Activated CD8-positive, alpha-beta memory T cell treated with anti-CD3 and anti-CD28 coated beads, Interleukin-2, amount 50 U/mL, for 1 hour (primary cell): ENCODE data around the gene TRDN.
"Not testable (repeated sequence)": the region's sequence is repeated elsewhere in the genome, so short reads cannot be mapped to it uniquely, and the experiment has no call there.

Source experiments
- DNase-seq: peaks from one replicate; pipeline ENCODE4 v3.0.0-alpha.2; 2020; ENCODE audit errors: extremely low read depth

TRDN gene

DNA sequence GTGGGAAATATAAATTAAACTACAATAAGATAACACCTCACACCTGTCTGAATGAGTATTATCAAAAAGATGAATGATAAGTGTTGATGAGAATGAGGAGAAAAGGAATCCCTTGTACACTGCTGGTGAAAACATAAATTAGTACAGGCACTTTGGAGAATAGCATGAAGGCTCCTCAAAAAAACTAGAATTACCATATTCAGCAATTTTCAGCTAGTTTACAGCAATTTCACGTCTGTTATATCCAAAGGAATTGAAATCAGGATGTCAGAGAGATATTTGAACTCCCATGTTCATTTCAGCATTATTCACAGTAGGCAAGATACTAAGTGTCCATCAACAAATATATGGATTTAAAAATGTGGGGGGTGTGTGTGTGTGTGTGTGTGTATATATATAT lies 348.1 kb downstream of the TRDN start:
- no peak for DNase-seq

DNA sequence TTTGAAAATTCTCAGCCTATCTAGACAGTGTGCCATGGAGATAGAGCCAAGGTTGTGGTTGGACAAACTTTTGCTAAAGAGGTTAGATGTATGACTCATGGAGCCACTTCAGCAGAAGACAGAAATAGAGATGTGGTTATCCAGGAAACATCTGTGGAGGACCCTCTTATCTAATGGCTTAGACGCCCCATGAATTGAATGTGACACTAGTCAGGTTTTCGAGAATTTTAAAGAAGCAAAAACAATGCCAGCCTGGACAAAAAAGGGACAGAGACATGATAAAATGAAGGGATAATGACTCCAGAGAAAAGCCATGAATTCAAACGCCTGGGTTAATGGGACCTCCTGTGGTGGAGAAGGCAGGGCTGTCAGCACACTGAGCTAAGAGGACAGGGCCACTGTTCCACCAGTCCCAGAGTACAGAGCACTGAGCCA lies 360.2 kb downstream of the TRDN start:
- no peak for DNase-seq

DNA sequence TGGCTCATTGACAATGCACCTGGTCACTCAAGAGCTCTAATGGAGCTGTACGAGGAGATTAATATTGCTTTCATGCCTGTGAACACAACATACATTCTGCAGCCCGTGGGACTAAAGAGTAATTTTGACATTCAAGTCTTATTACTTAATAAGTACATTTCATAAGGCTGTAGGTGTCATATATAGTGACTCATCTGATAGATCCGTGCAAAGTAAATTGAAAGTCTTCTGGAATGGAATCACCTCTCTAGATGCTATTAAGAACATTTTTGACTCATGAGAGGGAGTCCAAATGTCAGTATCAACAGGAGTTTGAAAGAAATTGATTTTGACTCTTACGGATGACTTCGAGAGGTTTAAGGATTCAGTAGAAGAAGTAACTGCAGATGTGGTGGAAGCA lies 372.8 kb downstream of the TRDN start:
- DNase-seq = no peak

DNA sequence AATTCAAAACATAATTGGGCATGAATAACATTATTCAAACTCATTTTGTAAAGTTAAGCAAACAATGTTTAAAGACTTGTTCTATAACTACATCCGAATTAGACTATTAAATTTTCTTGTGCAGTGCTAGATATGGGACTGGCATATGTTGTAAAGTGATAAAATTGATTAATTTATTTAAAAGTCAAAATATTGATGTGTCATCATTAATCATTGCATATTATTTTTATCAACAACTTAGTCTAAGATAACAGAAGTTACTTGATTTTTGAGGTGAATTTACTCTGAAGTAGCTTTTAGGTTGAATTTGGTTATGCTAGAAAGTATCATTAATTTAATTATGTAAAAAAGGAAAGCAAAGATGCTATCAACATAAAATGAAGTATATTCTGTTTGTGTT lies 396.1 kb downstream of the TRDN start:
- DNase-seq = no peak

DNA sequence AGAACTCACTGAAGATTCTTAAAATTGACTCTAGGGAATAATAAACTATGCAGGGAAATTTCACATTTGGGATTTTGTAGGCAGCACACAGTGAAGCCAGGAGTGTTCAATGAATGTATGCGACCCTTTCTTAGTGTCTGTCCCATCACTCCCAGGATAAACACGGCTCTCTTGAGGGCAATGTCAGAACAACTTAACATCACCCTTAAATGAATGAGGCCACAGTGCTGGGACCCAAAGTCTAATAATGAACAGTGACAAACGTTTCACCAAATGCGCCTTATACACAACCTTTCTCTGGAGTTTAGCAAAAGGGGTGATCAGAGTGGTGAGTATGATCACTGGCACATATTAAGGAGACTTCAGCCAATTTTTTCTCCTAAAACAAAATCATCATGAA lies 403.4 kb downstream of the TRDN start:
- DNase-seq = no peak

DNA sequence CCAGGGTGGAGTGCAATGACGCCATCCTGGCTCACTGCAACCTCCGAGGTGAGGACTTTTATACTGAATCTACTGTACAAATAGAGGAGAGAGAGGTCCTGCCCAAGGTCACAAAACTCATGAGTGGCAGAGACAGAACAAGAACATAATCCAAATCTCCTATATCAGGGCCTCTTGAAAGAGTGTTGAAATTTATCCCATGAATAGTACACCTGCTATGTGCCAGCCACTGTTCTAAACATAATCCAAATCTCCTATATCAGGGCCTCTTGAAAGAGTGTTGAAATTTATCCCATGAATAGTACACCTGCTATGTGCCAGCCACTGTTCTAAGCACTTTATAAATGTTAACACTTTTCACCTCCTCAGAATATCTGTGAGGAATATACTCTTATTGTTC lies 409.0 kb downstream of the TRDN start:
- DNase-seq = not testable (repeated sequence)

DNA sequence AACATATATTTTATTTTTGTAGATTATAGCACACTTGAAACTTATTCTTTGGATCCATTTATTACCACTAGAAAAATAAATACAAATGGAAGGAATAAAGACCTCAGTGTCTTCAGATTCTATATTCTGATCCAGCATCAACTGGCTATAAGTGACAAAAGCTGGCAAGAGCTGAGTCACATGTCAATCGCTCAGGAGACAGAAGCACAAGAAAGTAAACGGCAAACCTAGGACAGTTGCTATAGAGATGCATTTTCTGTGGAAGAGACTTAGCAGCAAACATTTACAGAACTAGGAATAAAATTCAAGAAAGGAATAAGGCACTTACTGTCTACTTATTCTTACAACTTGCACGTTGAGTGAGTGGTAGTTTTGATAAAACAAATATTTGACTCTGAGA lies 410.4 kb downstream of the TRDN start:
- no peak for DNase-seq

DNA sequence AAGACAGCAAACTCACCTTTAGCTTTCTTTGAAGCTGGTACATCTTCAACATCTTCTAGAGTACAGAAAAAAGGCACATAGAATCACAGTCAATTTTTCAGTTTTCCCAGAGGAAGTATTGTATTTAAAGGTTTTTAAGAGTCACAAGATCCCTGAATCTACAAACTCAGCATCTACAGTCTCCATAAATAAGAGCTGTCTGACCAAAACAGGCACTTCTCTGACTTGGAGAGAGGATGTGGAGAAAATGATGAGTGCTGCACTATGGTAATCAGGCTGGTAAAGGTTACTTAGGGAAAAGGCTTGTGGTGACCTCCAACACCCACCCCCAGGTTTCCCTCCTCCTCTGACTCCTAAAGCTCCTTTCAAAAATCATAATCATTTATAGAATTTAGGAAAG lies 412.7 kb downstream of the TRDN start:
- no peak for DNase-seq

DNA sequence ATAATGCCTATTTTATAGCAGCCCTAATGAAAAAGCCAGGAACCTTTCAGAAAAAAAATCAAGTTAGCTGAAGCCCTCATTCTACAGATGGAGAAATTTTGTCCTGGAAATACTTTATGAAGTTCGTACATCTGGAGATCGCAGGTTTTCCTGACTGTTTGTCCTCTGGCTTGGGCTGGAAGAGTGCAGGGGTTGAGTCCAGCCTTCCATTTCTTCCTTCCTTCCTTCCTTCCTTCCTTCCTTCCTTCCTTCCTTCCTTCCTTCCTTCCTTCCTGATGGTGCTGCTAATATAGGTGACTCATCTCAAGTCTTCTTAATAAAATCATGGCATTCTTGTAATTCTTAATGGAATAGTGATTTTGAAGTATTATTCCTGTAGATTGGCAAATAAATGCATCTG lies 413.3 kb downstream of the TRDN start:
- DNase-seq = no peak

DNA sequence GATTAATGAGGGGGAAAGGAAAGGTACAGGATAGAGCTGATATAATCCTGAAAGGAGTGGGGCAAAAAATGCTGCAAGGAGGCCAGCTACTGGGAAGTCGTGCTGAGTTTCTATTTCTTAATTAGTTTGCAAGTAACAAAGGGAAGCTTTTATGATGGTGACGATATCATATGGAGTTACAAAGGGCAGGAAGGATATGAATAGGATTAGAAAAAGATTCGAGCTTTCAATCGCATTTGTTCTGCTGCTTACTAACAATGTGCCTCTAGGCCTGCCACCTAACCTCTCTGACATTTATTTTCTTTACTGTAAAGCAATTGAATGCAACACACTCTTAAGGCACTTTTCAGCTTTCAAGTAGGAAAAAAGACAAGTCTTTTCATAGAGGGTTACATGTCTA lies 421.5 kb downstream of the TRDN start:
- DNase-seq = no peak

DNA sequence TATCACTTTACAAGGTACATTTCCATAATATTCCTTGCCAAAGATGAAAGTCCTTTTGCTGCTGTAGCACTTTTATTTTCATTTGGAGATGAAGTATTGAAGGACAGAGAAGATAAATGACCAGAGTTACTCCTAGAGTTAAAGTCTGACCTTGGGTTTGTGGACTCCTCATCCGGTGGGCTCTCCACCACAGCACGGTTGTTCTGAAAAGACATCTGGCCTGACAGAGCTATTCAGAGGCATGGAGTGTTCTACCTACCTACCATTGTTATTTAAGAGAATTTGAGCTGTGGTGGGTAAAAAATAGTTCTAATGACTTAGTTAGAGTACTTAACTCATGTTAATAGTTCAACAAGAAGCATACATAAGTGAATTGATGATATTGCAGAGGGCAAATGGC lies 422.3 kb downstream of the TRDN start:
- no peak for DNase-seq

DNA sequence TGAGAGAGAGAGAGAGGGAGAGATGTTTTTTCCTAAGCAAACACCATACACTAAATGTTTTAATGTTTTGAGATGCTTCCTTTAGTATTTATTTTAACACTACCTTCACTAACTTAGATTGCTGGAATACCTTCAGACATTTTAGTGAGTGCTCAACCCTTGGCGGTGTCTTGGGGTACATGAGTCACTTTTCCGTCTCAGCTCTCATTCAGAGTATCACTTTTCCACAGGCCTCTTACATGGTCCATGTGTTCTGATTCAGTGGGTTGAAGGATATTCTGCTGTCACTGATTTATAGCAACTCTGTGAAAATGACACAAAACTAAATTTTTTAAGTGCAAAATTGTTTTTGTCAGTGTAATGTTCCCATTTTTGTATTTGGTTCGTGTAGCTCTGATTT lies 422.8 kb downstream of the TRDN start:
- DNase-seq = no peak

DNA sequence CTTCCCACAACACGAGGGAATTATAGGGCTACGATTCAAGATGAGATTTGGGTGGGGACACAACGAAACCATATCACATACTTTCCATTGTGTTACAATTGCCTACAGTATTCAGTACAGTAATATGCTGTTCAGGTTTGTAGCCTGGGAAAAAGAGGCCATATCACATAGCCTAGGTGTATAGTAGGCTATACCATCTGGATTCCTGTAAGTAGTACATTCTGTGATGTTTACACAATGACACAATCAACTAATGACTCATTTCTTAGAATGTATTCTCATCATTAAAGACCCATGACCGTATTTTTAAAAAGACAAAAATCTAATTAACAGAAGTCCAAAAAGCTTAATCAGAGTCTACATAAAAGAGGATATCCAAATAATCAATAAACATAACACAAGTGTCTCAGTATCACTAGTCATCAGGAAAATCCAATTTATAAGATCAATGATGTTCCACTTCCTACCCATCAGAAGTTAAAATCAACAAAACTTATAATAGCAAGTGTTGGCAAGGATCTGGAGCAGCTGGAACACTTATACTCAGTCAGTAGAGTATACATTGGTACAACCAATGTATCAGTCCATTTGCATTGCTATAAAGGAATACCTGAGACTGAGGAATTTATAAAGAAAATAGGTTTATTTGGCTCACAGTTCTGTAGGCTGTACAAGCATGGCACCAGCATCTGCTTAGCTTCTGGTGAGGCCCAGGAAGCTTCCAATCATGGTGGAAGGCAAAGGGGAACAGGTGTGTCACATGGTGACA lies 424.8 kb downstream of the TRDN start:
- no peak for DNase-seq

DNA sequence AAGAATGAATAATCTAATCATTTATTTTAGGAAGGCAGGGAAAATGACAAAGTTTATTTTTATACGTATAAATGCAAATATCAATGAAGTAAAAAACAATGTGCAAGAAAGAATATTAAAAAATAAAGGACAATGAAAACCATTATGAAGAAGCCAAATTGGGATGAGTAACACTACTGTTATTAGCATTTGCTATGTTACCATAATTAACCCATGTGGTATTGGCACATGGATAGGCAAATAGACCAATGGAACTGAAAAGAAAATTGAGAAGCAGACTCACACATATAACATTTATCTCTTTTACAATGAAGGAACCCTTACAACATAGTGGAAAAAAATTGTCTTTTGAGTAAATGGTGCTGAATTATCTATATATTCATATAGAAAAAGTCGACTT lies 426.1 kb downstream of the TRDN start:
- no peak for DNase-seq

DNA sequence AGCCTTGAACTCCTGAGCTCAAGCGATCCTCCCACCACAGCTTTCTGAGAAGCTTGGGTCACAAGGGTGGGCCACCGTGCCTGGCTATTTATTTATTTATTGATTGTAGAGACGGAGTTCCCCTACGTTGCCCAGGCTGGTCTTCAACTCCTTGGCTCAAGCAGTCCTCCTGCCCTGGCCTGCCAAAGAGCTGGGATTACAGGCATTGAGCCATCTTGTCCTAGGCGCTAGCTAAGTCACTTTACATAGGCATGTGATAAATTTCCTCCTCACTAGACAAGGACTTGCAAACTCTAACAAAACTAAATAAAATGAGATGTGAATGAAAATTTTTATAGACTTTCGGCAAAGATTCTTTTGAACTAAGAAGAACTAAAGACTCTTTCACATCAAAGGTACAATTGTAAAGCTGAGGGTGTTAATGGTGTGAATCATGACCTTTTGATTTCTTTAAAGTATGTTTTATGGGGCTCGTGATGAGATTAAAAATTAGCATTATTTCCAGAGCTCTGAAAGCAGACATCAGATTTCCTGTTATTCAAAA lies 428.7 kb downstream of the TRDN start:
- DNase-seq = no peak

DNA sequence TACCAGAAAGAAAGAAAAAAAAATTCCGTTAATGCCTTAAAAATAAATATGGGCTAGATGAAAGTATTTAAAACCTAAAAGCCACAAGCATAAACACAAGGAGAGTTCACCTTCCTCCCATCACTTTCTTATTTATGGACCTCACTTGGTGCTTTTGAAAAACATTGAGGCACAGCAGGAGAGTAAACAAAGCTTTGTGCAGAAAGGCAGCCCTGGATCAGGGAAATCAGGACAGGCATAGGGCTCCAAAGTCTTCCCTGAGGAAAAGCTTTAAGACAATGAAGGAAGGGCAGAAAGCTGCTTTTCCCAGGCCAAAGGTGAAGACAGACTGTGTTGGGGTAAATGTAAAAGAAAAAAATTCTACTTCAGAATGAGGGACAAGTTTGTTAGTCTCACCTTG lies 432.8 kb downstream of the TRDN start:
- no peak for DNase-seq

DNA sequence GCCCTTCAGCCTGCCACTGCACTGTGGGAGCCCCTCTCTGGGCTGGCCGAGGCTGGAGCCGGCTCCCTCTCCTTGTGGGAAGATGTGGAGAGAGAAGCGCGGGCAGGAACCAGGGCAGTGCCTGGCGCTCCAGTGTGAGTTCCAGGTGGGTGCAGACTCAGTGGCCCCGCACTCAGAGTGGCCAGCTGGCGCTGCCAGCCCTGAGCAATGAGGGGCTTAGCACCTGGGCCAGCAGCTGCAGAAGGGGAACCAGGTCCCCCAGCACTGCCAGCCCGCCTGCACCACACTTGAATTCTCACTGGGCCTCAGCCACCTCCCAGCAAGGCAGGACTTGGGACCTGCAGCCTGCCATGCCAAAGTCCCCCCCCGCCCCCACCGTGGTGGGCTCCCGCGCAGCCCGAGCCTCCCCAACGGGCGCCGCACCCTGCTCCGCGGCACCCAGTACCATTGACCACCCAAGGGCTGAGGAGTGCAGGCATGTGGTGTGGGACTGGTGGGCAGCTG lies 434.8 kb downstream of the TRDN start:
- DNase-seq = no peak

DNA sequence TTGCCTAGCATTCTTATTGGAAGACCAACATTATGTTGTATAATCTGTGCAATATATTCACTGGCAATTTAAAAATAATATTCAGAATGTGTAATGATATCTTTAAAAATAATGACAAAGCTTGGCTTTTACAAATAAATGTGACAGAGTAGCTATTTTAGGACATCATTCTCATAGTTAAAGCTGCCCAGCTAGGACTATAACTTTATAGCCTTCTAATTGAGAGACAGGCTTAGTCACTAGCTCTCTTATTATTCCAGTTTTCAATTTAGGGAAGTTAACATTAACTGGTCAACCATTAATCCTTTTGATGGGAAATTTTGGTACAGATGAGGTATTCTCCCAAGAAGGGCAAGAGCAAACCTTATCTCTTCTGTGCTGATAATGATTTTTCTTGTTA lies 443.5 kb downstream of the TRDN start:
- no peak for DNase-seq

DNA sequence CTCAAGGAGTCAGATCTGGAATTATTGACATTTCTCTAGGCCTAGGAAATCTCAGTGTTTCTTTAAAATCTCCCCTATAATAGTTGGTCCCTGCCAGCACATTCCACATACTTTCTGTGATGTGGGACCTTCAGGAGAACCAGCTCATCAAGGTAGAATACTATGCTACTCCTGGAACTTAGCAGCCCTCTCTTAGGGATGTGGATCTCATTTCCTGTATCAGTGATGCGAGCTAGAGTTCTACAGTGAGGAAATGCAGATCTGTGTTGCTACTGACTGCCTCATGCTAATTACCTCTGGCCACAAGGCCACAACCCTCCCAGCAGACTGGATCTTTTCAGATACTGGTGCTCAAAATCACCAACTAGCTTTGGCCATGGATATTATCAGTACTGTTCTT lies 446.9 kb downstream of the TRDN start:
- DNase-seq = no peak

DNA sequence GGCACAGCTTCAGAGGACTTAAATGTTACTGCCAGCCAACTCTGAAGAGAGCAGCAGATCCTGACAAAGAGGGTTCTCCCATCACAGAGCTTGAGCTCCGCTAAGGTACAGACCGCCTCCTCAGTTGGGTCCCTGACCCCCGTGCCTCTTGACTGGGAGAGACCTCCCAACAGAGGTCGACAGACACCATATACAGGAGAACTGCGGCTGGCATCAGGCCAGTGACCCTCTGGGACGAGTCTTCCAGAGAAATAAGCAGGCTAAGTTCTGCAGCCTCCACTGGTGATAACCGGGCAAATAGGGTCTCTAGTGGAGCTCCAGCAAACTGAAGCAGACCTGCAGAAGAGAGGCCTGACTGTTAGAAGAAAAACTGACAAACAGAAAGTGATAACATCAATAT lies 453.8 kb downstream of the TRDN start:
- no peak for DNase-seq

DNA sequence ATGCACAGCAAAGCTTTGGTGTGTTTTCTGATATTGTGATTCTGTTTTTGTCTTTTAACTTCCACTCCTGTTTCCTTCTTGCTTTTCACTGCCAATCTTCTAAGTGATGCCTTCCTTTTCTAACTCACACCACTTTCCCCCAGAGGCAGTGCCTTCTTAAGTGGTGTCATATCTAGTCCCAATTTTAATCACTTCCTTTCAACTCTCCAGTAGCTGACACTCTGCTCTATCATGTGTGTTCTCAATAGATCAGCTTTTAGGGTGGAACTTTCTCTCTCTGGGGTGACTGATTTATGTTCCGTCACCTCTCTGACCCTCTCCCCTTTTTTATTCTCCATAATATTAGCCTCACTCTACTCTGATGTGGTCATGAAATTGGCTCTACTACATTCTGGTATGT lies 460.0 kb downstream of the TRDN start:
- DNase-seq = no peak

DNA sequence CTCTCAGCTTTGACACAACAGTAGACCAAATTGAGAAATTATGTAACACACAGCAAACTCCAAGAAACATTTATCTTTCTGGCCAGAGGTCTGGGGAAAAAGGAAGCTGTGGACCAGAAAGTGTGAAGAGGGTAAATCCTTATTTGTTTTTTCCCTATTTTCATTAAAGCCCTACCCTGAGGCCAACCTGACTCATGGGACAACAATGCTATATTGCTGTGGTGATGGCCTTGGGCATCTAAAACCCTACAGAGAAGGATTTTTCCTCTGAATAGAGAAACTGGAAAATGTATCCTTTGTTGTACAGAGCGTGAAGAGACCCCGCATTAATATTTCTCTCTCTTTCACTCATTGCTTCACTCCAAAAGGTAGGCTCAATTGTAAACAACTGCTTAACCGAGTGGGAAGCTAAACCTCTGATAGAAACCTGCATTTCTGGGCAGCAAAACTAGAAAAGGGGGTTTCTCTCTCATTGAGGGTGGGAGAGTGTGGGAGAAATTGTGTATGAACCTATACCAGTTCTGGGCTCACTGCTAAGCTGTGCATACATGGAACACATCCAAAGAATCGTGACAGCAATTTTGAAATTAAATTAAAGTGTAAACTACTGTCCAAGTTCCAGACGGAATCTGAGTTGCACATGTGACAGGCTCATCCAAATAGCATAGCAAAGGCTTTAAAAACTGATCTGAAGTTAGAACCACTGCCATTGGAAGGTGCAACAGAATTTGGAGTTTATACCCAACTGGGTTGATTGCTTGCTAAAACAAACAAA lies 465.2 kb downstream of the TRDN start:
- DNase-seq = no peak

DNA sequence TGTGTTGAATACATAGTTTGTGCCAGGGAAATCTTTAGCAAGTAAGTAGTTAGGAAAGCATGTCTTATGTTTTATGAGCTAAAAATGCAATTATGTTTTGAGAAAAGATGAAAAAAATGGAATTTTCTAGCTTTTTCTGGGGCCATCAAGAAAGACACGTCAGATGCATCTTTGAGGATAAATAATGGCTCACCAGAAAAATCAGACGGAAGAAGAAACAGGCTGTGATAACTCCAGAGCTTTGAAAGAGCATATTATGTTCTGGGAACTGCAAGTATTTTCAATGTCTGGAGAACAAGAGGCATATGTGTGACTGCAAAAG lies 467.0 kb downstream of the TRDN start:
- DNase-seq = no peak
